Tibial nerve (tissue), 4 donors: Measurements from ENCODE around the gene NEK5.

Experiments used
- EP300 ChIP-seq, 2 donors: sonication (generic); formaldehyde crosslinking; IDR thresholded peaks; one replicate each; pipeline ENCODE4 v1.6.1; 2017; ENCODE audit warnings: antibody characterized with exemption in 2 of 2, mild to moderate bottlenecking in 1 of 2
- TF ChIP-seq, protein P1 (sequence below), 5 experiments: fragments of 200-600 bp in 3 of 5; fragments of 450-650 bp in 2 of 5; sonication (generic) in 3 of 5; IDR thresholded peaks; one replicate each; pipeline ENCODE4 v1.5.1; 2016 to 2019; ENCODE audit warnings: antibody characterized with exemption in 5 of 5, mild to moderate bottlenecking in 3 of 5, moderate library complexity in 2 of 5

DNA sequence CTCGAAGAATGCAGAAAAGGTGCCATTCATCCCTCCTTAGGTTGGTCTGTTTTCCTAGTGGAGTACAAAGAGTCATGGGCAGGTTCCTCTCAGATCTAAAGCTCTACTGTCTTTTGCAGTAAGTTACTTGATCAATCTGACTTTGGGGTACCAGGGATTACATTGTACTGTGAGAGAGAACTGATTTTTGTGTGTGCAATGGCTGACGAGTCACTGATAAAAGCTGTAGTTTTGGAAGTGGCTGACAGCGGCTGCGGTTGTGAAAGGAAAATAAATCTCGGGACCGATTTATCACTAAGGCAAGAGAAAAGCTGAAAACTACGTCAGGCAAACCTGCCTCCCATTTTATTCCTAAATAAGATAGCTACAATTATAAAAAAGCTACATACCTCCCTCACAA, 77.5 kb downstream of the NEK5 start:
- TF ChIP-seq EP300 (IDR thresholded peaks at IDR 0.05): no peak
- TF ChIP-seq, protein P1, sequence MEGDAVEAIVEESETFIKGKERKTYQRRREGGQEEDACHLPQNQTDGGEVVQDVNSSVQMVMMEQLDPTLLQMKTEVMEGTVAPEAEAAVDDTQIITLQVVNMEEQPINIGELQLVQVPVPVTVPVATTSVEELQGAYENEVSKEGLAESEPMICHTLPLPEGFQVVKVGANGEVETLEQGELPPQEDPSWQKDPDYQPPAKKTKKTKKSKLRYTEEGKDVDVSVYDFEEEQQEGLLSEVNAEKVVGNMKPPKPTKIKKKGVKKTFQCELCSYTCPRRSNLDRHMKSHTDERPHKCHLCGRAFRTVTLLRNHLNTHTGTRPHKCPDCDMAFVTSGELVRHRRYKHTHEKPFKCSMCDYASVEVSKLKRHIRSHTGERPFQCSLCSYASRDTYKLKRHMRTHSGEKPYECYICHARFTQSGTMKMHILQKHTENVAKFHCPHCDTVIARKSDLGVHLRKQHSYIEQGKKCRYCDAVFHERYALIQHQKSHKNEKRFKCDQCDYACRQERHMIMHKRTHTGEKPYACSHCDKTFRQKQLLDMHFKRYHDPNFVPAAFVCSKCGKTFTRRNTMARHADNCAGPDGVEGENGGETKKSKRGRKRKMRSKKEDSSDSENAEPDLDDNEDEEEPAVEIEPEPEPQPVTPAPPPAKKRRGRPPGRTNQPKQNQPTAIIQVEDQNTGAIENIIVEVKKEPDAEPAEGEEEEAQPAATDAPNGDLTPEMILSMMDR (IDR thresholded peaks at IDR 0.05): no peak
